ENCODE data around the gene MEF2C.

Gene MEF2C

GRCh38 chr5:88675708-88676636 is 207.0 kb downstream of the MEF2C start:
- Mint-ChIP-seq H3K27ac (no peak overlapping the region), H3K4me3 (peak overlapping the region; percentile 64), H3K9me3 (no peaks in the 10 kb centered on the region), H3K4me1 (peaks cover 37% of the 10 kb centered on the region), H3K36me3 (peaks cover 18% of the 10 kb centered on the region)
- DNase-seq (ENCODE audit: low spot score in 2 of 2) (no peak), ATAC-seq (no peak)

- DNase-seq (ENCODE audit: low spot score in 2 of 2) = no peak
- Mint-ChIP-seq H3K27ac (no peak overlapping the region), H3K36me3 (peaks cover 18% of the 10 kb centered on the region), H3K4me3 (peak overlapping the region; percentile 64), H3K9me3 (no peaks in the 10 kb centered on the region), H3K4me1 (peaks cover 33% of the 10 kb centered on the region)
- ATAC-seq = no peak
These were observed 207.7 kb downstream of the MEF2C start for GRCh38 chr5:88675168-88675707.

- H3K4me3 Mint-ChIP-seq = peak overlapping the region; percentile 64
- DNase-seq (ENCODE audit: low spot score in 2 of 2) (no peak), ATAC-seq (peak; percentile 79)
- peaks cover 18% of the 10 kb centered on the region for H3K36me3 Mint-ChIP-seq
- no peaks in the 10 kb centered on the region for H3K9me3 Mint-ChIP-seq
- no peak overlapping the region for H3K27ac Mint-ChIP-seq
- peaks cover 33% of the 10 kb centered on the region for H3K4me1 Mint-ChIP-seq
These were observed 208.4 kb downstream of the MEF2C start for GRCh38 chr5:88674356-88675167.

GRCh38 chr5:88673253-88674105 is 209.5 kb downstream of the MEF2C start:
- ATAC-seq = no peak
- H3K9me3 Mint-ChIP-seq = no peaks in the 10 kb centered on the region
- DNase-seq (ENCODE audit: low spot score in 2 of 2) = no peak
- peaks cover 29% of the 10 kb centered on the region for H3K4me1 Mint-ChIP-seq
- no peak overlapping the region for H3K27ac Mint-ChIP-seq
- peak overlapping the region; percentile 64 for H3K4me3 Mint-ChIP-seq
- peaks cover 18% of the 10 kb centered on the region for H3K36me3 Mint-ChIP-seq

GRCh38 chr5:88672644-88673252 is 210.2 kb downstream of the MEF2C start:
- Mint-ChIP-seq H3K36me3 (peaks cover 18% of the 10 kb centered on the region), H3K4me1 (peaks cover 31% of the 10 kb centered on the region), H3K4me3 (no peak overlapping the region), H3K9me3 (no peaks in the 10 kb centered on the region), H3K27ac (no peak overlapping the region)
- no peak for ATAC-seq
- no peak for DNase-seq (ENCODE audit: low spot score in 2 of 2)

GRCh38 chr5:88671505-88672499 is 211.2 kb downstream of the MEF2C start:
- no peaks in the 10 kb centered on the region for H3K9me3 Mint-ChIP-seq
- H3K27ac Mint-ChIP-seq = no peak overlapping the region

GRCh38 chr5:88671106-88671504 is 211.9 kb downstream of the MEF2C start:
- Mint-ChIP-seq H3K27ac (no peak overlapping the region), H3K4me1 (peaks cover 39% of the 10 kb centered on the region), H3K9me3 (no peaks in the 10 kb centered on the region), H3K36me3 (peaks cover 18% of the 10 kb centered on the region), H3K4me3 (no peak overlapping the region)
- ATAC-seq (no peak), DNase-seq (ENCODE audit: low spot score in 2 of 2) (no peak)

More at GRCh38 chr5:88671505-88672499, 211.2 kb downstream of the MEF2C start:
- no peak for DNase-seq (ENCODE audit: low spot score in 2 of 2)
- H3K4me3 Mint-ChIP-seq = no peak overlapping the region
- H3K4me1 Mint-ChIP-seq = peaks cover 40% of the 10 kb centered on the region
- H3K36me3 Mint-ChIP-seq = peaks cover 18% of the 10 kb centered on the region
- no peak for ATAC-seq

- ATAC-seq (no peak), DNase-seq (ENCODE audit: low spot score in 2 of 2) (no peak)
- no peak overlapping the region for H3K4me3 Mint-ChIP-seq
- peaks cover 17% of the 10 kb centered on the region for H3K36me3 Mint-ChIP-seq
- no peaks in the 10 kb centered on the region for H3K9me3 Mint-ChIP-seq
- H3K4me1 Mint-ChIP-seq = peaks cover 33% of the 10 kb centered on the region
- H3K27ac Mint-ChIP-seq = no peak overlapping the region
These were observed 212.5 kb downstream of the MEF2C start for GRCh38 chr5:88670461-88670860.

- Mint-ChIP-seq H3K36me3 (peaks cover 12% of the 10 kb centered on the region), H3K27ac (no peak overlapping the region), H3K4me3 (no peak overlapping the region), H3K9me3 (no peaks in the 10 kb centered on the region), H3K4me1 (peaks cover 26% of the 10 kb centered on the region)
- DNase-seq (ENCODE audit: low spot score in 2 of 2) (no peak), ATAC-seq (no peak)
These were observed 213.5 kb downstream of the MEF2C start for GRCh38 chr5:88669371-88670050.

- ATAC-seq = no peak
- Mint-ChIP-seq H3K4me1 (peaks cover 18% of the 10 kb centered on the region), H3K27ac (no peak overlapping the region), H3K4me3 (peak overlapping the region; percentile 75), H3K9me3 (no peaks in the 10 kb centered on the region), H3K36me3 (no peaks in the 10 kb centered on the region)
- no peak for DNase-seq (ENCODE audit: low spot score in 2 of 2)
These were observed 215.3 kb downstream of the MEF2C start for GRCh38 chr5:88667496-88668201.
